GM12892 (cell line): Measurements from ENCODE around the gene IFT122.
"Not testable (repeated sequence)": the region's sequence is repeated elsewhere in the genome, so short reads cannot be mapped to it uniquely, and the experiment has no call there.

Source experiments
- DNase-seq: peaks from one replicate; pipeline ENCODE4 v3.0.0; 2011; ENCODE audit not compliant: insufficient read length
- FAIRE-seq: peaks from 2 replicates; lab custom pipeline; 2011; peaks lifted over from hg19 to GRCh38; lab: Jason Lieb, UNC
- POLR2A ChIP-seq: IDR thresholded peaks from 2 replicates; pipeline ENCODE4 v1.6.1; 2011; ENCODE audit warnings: low read depth, low read length, control low read depth
- POLR2AphosphoS5 ChIP-seq: IDR thresholded peaks from 2 replicates; pipeline ENCODE4 v1.6.1; 2011; ENCODE audit warnings: low read depth, low read length, control low read depth
- TAF1 ChIP-seq: IDR thresholded peaks from 2 replicates; pipeline ENCODE4 v1.6.1; 2011; ENCODE audit warnings: low read depth, mild to moderate bottlenecking, control low read depth, low read length, borderline replicate concordance

IFT122 gene

DNA sequence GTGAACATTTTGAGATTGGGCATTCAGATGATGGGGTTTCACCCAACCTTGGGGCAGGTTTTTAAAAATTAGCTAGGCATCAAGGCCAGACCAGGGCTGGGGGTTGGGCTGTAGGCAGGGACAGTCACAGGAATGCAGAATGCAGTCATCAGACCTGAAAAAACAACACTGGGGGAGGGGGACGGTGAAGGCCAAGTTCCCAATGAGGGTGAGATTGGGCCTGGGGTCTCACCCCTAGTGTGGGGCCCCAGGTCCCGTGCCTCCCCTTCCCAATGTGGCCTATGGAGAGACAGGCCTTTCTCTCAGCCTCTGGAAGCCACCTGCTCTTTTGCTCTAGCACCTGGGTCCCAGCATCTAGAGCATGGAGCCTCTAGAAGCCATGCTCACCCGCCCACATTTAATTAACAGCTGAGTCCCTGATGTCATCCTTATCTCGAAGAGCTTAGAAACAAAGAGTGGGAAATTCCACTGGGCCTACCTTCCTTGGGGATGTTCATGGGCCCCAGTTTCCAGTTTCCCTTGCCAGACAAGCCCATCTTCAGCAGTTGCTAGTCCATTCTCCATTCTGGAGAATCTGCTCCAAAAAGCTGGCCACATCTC is 94.5 kb downstream of the IFT122 start:
- FAIRE-seq (no peak), DNase-seq (no peak)
- TF ChIP-seq TAF1 (no peak), POLR2AphosphoS5 (no peak), POLR2A (no peak)

GRCh38 chr3:129535075-129535474 is 95.1 kb downstream of the IFT122 start:
- DNase-seq: no peak
- no peak for FAIRE-seq
- TF ChIP-seq POLR2AphosphoS5: no peak
- no peak for TF ChIP-seq POLR2A
- TF ChIP-seq TAF1: no peak

DNA sequence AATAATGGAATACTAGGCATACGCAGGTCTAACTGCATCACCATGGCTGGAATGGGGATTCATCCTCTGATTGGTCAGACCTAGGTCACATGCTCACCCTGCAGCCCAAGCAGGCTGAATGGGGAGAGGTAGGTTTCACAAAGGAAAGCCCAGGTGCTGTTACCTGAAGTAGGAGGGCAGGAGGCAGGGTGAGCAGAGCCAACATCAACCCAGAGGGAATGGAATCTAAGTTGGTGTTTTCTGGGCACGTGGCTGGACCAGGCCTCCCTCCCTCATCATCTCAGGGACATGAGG is 96.3 kb downstream of the IFT122 start:
- no peak for DNase-seq
- TF ChIP-seq TAF1 (no peak), POLR2A (no peak), POLR2AphosphoS5 (no peak)
- no peak for FAIRE-seq

- no peak for TF ChIP-seq TAF1
- FAIRE-seq (no peak), DNase-seq (no peak)
Observed at GRCh38 chr3:129536804-129537203, 96.8 kb downstream of the IFT122 start.

- DNase-seq: no peak
- no peak for FAIRE-seq
- TF ChIP-seq TAF1: no peak
- TF ChIP-seq POLR2AphosphoS5: no peak
- TF ChIP-seq POLR2A: no peak
Observed at GRCh38 chr3:129539206-129539605, 99.2 kb downstream of the IFT122 start.

- no peak for TF ChIP-seq POLR2AphosphoS5
- TF ChIP-seq TAF1: no peak
- TF ChIP-seq POLR2A: no peak
- FAIRE-seq (no peak), DNase-seq (no peak)
Observed at GRCh38 chr3:129540776-129541516, 100.9 kb downstream of the IFT122 start.

DNA sequence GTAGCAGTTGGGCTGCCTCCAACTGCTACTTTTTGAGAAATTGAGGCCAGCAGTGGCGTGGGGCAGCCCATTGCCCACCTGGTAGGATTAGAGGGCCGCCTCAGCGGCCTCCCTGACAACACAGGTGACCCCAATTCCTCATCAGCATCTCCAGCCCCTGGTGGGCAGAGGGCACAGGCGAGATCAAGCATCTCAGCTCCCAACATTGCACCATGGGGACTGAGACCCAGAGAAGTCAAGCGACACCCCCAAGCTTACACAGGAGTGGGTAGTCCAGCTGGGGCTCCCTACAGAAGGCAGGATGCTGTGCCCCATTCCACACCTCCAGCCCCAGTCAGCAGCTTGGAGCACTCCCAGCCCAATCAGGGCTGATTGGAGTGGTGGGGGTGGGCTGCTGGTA is 102.7 kb downstream of the IFT122 start:
- TF ChIP-seq POLR2A: no peak
- TF ChIP-seq TAF1: no peak
- TF ChIP-seq POLR2AphosphoS5: no peak
- FAIRE-seq (no peak), DNase-seq (no peak)

- TF ChIP-seq POLR2AphosphoS5: no peak
- no peak for TF ChIP-seq POLR2A
- TF ChIP-seq TAF1: no peak
- DNase-seq (no peak), FAIRE-seq (no peak)
Observed at GRCh38 chr3:129543156-129543790, 103.2 kb downstream of the IFT122 start, which contains the start of gene H1-8. TSS of gene H1-8 (plus strand) at chr3:129543175. CDS start at chr3:129543219, 44 bp downstream.

DNA sequence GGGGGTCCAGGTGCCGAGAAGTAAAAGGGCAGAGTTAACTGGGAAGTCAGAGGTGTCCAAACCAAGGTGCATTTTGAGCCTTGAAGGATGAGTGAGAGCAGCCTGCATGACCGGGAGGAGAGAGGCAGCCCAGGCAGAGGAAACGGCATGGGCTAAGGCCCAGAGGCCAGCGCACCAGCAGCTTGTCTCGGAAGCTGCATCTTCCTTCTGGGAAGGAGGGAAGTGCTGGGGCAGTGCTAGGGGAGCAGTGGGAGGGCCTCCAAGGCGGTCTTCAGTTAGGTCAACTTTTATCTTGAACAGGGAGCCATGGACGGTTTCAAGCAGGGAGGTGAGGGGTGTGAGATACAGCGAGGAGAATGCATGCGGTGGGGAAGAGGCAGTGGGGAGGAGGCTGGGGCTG is 104.0 kb downstream of the IFT122 start:
- TF ChIP-seq POLR2AphosphoS5: no peak
- no peak for TF ChIP-seq TAF1
- no peak for TF ChIP-seq POLR2A
- DNase-seq: no peak
- no peak for FAIRE-seq

DNA sequence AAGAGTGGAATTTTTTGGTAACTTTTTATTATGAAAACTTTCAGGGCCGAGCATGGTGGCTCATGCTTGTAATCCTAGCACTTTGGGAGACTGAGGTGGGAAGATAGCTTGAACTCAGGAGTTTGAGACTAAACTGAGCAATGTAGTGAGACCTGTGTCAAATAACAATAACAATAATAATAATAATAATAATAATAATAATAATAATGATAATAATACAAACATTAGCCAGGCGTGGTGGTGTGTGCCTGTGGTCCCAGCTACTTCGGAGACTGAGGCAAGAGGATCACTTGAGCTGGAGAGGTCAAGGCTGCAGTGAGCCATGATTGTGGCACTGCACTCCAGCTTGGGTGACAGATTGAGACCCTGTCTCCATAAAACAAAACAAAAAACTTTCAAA is 105.9 kb downstream of the IFT122 start:
- FAIRE-seq, DNase-seq: not testable (repeated sequence)

- no peak for FAIRE-seq
- no peak for TF ChIP-seq POLR2A
- TF ChIP-seq TAF1: no peak
Observed at GRCh38 chr3:129547241-129547640, 107.2 kb downstream of the IFT122 start.

DNA sequence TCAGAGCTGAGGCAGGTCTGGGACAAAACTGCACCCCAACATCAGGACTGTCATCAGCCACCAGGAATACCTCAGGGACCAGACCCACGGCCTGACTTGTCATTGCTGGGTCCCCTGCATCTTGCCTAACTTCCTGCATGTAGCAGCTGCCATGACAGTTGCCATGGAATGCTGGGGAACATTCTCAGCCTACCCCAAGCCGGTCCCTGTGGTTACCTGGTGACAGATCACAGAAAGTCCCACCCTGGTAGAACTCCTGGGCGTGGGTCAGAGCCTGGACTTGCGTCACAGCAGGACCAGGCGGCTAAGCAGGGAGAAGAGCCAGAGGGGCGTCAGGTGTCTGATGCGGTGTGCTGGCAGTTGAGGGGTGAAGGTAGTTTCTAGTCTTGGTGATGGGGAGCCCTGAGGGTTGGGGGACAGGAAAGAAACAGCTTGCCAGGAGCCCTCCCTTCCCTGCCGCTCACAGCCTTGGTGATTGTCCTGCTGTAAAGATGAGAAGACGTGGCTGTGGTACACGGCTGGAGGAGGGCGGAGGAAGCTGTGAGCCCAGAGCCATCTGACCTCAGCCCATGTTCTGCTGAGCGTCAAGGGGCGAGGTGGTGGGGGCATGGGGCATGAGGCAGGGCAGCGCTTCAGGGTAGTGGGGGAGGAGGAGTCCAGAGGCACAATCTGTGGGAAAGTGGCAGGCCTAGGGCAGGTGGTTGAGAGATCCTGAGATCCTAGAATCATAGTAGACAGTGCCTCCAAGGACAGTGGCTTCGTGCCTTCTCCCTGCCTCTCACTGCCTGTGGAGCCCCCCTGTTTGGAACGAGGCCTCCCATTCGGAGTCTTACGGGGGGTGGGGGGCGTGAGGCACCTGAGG is 108.3 kb downstream of the IFT122 start:
- DNase-seq (no peak), FAIRE-seq (no peak)
- TF ChIP-seq TAF1 (no peak), POLR2AphosphoS5 (no peak), POLR2A (no peak)

More at GRCh38 chr3:129547241-129547640, 107.2 kb downstream of the IFT122 start:
- no peak for DNase-seq
